Uterus (tissue), 2 donors: ENCODE data around the gene PKM.

Experiments
- CTCF ChIP-seq, 4 experiments: fragments of 200-600 bp in 2 of 4; fragments of 450-650 bp in 2 of 4; sonication (generic) in 2 of 4; IDR thresholded peaks; one replicate each; pipeline ENCODE4 v1.5.1; 2016 to 2019; ENCODE audit warnings: antibody characterized with exemption in 4 of 4, mild to moderate bottlenecking in 2 of 4, moderate library complexity in 1 of 4
- POLR2A ChIP-seq, 2 donors: fragments of 450-650 bp; IDR thresholded peaks; one replicate each; pipeline ENCODE4 v1.6.1; 2016; ENCODE audit warnings: antibody characterized with exemption in 2 of 2, mild to moderate bottlenecking in 1 of 2, moderate library complexity in 1 of 2

DNA sequence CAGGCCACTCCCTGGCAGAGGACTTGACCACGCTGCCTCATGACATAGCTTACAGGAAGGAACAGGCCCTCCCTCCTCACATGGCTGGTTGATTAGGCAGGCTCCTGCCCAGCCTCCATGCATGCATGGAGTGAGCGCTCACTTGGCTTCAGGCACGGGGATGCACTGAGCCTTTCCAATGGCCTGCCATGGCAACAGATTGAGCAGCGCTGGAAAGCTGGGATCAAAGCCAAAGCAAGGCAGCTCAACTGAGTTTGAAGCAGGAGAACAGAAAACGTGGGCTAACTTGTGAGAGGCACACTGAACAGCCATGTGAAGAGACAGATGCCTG is 27.5 kb downstream of the PKM start:
- TF ChIP-seq CTCF (IDR thresholded peaks at IDR 0.05) (no peak), POLR2A (IDR thresholded peaks at IDR 0.05) (no peak)
